SIG-M5 (cell line): Measurements from ENCODE around the gene EED.

Source experiments
- DNase-seq: peaks from one replicate; lab custom pipeline; 2025; lab: John Stamatoyannopoulos, UW

Gene EED, protein sequence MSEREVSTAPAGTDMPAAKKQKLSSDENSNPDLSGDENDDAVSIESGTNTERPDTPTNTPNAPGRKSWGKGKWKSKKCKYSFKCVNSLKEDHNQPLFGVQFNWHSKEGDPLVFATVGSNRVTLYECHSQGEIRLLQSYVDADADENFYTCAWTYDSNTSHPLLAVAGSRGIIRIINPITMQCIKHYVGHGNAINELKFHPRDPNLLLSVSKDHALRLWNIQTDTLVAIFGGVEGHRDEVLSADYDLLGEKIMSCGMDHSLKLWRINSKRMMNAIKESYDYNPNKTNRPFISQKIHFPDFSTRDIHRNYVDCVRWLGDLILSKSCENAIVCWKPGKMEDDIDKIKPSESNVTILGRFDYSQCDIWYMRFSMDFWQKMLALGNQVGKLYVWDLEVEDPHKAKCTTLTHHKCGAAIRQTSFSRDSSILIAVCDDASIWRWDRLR

DNA sequence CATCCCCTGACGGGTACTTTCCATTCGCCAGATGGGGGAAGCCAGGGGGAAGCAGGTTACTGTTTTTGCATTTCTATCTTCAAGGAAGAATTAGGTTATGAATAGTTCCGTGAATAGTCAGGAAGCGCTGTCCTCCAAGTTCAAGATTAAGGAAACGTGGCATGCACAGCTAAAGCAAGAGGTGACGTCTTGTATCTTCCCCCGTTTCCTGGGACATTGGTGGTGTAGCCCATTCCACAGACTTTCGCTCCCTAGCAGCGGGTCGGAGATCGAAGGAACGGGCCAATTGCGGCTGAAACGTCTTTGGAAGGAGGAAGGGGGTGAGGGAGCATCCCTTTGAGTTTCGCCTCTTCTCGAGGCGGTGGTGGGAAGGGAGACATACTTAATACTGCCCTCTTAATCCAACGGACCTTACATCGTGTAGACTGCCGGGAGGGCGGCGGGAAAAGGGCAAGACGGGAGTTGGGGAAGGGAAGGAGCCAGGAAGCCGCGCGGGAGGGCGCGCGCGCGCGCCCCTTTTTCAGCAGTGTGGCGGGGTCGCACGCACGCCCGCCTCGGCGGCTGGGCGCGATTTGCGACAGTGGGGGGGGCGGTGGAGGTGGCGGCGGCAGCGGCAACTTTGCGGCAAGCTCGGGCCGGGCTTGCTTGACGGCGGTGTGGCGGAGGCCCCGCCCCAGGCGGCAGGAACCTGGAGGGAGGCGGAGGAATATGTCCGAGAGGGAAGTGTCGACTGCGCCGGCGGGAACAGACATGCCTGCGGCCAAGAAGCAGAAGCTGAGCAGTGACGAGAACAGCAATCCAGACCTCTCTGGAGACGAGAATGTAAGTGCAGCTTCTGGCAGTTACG is at the start of gene EED:
Gene EED, plus strand, starts transcription at position 232 of the 847 bp plus-strand sequence. Its CDS starts 477 bp downstream, at position 709.
- peak; percentile 85 for DNase-seq

DNA sequence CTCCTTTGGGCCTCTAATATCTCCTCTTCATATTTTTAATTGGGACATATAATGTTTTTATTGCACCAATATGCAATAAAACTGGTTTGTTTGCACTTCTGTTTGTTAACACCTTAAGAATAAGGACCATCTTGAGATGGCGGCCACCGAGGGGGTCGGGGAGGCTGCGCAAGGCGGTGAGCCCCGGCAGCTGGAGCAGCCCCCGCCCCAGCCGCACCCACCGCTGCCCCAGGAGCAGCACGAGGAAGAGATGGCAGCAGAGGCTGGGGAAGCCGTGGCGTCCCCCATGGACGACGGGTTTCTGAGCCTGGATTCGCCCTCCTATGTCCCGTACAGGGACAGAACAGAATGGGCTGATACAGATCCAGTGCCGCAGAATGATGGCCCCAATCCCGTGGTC is 49.6 kb upstream of the EED start:
- no peak for DNase-seq

- DNase-seq, result no peak
Measured at GRCh38 chr11:86196085-86196696, 48.4 kb upstream of the EED start.

DNA sequence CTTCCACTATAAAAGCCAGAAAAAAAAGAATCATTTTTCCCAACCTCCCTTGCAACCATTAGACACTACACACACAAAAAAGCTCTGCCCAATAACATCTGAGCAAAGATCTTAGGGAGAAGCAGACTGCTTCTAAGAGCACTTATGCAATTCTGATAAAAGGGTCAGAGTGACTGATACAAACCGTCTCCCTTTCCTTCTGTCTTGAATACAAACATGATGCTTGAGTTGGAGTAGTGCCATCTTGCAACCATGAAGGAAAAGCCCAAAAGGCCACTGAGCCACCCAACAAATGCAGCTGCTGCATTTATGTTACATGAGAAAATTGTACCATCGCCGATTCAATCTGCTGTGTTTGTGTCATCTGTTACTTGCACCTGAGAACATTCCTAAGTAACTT is 47.6 kb upstream of the EED start:
- DNase-seq, result no peak

GRCh38 chr11:86197448-86197847 is 47.1 kb upstream of the EED start:
- no peak for DNase-seq

DNA sequence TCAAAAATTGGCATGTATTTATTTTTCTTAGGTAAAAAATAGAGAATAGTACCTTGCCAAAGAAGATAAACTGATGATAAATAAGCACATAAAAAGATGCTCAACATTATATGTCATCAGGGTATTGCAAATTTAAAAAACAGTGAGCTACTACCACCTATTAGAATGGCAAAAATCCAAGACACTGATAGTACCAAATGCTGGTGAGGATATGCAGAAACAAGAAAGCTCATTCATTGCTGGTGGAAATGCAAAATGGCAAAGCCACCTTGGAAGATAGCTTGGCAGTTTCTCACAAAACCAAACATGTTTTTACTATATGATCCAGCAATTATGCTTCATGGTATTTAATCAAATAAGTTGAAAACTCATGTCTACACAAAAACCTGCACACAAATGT is 46.4 kb upstream of the EED start:
- no peak for DNase-seq

DNA sequence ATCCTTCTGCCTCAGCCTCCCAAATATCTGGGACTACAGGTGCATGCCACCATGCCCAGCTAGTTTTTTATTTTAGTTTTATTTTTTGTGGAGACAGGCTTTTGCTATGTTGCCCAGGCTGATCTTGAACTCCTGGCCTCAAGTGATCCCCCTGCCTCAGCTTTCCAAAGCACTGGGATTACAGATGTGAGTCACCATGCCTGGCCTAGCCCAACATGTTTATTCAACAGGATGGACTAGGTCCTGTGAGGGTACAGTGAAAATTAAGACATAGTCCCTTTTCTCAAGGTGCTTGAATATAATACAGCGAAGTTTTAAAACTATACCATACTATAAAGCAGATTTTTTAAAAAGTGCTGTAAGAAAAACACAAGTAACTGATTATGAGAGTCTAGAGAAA is 45.2 kb upstream of the EED start:
- no peak for DNase-seq

- no peak for DNase-seq
Measured at GRCh38 chr11:86201371-86201884, 43.1 kb upstream of the EED start.

GRCh38 chr11:86202013-86202336 is 42.6 kb upstream of the EED start:
- no peak for DNase-seq

GRCh38 chr11:86204356-86204755 is 40.2 kb upstream of the EED start:
- DNase-seq, result no peak

- DNase-seq, result peak; percentile 43
Measured at GRCh38 chr11:86205421-86206336, 38.9 kb upstream of the EED start.

GRCh38 chr11:86206337-86206695 is 38.2 kb upstream of the EED start:
- no peak for DNase-seq

GRCh38 chr11:86207413-86207812 is 37.1 kb upstream of the EED start:
- DNase-seq, result no peak

DNA sequence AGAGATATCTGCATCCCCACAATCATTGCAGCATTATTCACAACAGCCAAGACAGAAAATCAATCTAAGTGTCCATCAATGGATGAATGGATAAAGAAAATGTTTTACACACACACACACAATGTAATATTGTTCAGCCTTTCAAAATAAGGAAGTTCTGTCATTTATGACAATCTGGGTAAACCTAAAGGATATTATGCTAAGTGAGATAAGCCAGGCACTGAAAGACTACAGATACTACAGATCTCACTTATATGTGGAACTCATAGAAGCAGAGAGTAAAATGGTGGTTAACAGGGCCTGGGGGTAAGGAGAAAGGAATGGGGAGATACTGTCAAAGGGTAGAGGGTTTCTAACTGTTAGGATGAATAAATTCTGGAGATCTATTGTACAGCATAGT is 36.0 kb upstream of the EED start:
- DNase-seq, result no peak

DNA sequence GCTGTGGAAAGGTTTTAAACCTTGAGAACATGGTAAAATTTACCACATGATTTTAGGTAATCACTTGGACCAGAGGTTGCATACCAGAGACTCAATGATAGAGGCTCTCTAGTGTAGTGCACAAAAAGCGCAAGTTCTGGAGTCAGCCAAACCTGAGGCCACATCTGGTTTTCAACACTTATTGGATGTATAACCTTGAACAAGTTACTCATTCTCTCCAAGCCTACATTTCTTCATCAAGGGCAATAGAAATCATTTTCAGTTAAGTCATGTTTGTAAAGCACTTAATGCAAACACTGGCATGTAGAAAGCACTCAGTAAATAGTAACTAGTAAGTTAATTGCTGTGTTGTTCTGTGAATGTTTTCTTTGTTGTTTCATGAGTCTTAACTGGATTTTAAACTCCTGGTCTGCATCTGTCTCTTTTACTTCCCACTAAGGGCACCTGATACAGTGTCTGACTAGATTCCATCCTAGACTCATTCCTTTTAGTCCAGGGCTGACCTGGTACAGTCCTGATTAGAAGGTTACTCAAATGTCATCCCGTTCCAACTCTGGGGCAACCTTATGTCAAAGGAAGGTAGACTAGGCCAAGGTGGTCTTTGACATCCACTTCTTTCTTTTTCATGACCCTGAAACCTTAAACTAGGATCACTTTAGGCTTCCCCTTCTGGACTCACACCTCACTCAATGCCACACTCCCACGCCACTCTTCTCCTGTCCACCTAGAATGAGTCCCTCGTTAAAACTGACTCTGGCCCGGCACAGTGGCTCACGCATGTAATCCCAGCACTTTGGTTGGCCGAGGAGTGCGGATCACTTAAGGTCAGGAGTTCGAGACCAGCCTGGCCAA is 34.5 kb upstream of the EED start:
- DNase-seq, result no peak

- DNase-seq, result no peak
Measured at GRCh38 chr11:86210898-86211297, 33.7 kb upstream of the EED start.

- DNase-seq, result no peak
Measured at GRCh38 chr11:86211619-86212018, 32.9 kb upstream of the EED start.

DNA sequence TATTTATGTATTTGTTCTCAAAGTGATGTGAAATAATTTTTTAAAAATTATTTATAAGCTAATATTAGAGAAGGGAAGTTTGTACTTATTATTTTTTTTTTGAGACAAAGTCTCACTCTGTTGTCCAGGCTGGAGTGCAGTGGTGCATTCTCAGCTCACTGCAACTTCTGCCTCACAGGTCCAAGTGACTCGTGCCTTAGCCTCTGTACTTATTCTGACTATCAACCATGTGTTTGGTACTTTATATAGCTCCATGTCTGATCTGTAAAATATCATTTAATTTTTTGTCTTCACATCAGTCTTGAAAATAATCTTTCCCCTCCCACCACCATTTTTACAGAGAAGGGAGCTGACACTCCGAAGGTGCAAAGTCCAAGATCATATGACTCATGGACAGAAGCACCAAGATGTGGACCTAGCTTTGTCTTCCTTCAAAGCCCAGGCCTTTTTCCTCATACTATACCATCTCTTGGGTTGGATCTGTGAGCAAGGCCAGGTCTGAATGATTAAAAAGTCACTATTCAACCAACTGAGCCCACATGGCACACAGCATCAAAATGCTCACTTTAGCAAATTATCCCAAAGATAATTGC is 32.4 kb upstream of the EED start:
- DNase-seq, result no peak

GRCh38 chr11:86214710-86215109 is 29.8 kb upstream of the EED start:
- DNase-seq, result no peak
